ENCODE data around the gene AHNAK2.
A peak's percentile ranks its signal among the peaks of the same experiment; 100 is the strongest.

DNA sequence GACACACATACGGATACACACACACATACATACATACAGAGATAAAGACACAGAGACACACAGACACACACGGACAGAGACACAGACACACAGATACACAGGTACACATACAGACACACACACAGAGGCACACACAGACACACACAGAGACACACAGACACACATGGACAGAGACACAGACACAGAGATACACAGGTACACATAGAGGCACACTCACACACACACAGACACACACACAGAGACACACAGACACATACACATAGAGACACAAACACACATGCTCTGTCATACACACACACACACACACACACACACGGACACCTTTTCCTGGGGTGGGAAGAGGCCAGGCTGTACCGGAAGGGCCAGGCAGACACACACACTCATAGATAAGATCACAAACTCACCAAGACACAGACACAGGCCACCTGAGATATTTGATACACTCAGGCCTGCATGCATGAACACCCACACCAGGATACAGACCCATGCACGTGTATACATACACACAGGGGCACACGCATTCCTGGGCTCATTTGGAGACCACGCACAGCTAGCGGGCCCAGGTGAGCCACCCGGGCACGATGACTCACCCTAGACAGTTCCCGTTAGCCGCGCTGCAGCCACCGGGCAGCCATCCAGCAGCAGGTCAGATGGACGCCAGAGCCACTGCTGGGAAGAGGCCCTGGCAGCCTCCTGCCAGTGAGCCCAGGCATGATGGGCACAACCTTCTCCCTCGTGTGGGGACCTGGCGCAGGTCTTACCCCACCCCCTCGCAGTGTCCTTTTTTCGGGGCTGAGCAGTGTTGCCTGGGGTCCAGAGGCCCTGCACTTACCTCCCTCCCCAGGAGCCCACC lies 1.8 kb upstream of the AHNAK2 start:
- TF ChIP-seq, protein P1, sequence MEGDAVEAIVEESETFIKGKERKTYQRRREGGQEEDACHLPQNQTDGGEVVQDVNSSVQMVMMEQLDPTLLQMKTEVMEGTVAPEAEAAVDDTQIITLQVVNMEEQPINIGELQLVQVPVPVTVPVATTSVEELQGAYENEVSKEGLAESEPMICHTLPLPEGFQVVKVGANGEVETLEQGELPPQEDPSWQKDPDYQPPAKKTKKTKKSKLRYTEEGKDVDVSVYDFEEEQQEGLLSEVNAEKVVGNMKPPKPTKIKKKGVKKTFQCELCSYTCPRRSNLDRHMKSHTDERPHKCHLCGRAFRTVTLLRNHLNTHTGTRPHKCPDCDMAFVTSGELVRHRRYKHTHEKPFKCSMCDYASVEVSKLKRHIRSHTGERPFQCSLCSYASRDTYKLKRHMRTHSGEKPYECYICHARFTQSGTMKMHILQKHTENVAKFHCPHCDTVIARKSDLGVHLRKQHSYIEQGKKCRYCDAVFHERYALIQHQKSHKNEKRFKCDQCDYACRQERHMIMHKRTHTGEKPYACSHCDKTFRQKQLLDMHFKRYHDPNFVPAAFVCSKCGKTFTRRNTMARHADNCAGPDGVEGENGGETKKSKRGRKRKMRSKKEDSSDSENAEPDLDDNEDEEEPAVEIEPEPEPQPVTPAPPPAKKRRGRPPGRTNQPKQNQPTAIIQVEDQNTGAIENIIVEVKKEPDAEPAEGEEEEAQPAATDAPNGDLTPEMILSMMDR (tag by site-specific recombination; IDR thresholded peaks at IDR 0.05): no peak
- TF ChIP-seq ZNF24 (tag by site-specific recombination; IDR thresholded peaks at IDR 0.05) (no peak), ZNF292 (tag by site-specific recombination; IDR thresholded peaks at IDR 0.05; ENCODE audit: borderline replicate concordance, low read depth) (no peak), ZNF571 (tag by site-specific recombination; IDR thresholded peaks at IDR 0.05) (0 out of 2 replicates have a peak, but pooled peaks have one; percentile 58), ZNF214 (tag by site-specific recombination; IDR thresholded peaks at IDR 0.05; ENCODE audit: borderline replicate concordance) (no peak), HOXD13 (CRISPR knock-in tag; IDR thresholded peaks at IDR 0.05; ENCODE audit: borderline replicate concordance) (no peak)
- TF ChIP-seq, protein P2, sequence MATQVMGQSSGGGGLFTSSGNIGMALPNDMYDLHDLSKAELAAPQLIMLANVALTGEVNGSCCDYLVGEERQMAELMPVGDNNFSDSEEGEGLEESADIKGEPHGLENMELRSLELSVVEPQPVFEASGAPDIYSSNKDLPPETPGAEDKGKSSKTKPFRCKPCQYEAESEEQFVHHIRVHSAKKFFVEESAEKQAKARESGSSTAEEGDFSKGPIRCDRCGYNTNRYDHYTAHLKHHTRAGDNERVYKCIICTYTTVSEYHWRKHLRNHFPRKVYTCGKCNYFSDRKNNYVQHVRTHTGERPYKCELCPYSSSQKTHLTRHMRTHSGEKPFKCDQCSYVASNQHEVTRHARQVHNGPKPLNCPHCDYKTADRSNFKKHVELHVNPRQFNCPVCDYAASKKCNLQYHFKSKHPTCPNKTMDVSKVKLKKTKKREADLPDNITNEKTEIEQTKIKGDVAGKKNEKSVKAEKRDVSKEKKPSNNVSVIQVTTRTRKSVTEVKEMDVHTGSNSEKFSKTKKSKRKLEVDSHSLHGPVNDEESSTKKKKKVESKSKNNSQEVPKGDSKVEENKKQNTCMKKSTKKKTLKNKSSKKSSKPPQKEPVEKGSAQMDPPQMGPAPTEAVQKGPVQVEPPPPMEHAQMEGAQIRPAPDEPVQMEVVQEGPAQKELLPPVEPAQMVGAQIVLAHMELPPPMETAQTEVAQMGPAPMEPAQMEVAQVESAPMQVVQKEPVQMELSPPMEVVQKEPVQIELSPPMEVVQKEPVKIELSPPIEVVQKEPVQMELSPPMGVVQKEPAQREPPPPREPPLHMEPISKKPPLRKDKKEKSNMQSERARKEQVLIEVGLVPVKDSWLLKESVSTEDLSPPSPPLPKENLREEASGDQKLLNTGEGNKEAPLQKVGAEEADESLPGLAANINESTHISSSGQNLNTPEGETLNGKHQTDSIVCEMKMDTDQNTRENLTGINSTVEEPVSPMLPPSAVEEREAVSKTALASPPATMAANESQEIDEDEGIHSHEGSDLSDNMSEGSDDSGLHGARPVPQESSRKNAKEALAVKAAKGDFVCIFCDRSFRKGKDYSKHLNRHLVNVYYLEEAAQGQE (tag by site-specific recombination; IDR thresholded peaks at IDR 0.05): no peak
- TF ChIP-seq, protein P3, sequence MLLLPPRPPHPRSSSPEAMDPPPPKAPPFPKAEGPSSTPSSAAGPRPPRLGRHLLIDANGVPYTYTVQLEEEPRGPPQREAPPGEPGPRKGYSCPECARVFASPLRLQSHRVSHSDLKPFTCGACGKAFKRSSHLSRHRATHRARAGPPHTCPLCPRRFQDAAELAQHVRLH (tag by site-specific recombination; IDR thresholded peaks at IDR 0.05): no peak
- TF ChIP-seq, protein P4, sequence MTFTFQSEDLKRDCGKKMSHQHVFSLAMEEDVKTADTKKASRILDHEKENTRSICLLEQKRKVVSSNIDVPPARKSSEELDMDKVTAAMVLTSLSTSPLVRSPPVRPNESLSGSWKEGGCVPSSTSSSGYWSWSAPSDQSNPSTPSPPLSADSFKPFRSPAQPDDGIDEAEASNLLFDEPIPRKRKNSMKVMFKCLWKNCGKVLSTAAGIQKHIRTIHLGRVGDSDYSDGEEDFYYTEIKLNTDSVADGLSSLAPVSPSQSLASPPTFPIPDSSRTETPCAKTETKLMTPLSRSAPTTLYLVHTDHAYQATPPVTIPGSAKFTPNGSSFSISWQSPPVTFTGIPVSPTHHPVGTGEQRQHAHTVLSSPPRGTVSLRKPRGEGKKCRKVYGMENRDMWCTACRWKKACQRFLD (tag by site-specific recombination; IDR thresholded peaks at IDR 0.05): no peak
- TF ChIP-seq, protein P5, sequence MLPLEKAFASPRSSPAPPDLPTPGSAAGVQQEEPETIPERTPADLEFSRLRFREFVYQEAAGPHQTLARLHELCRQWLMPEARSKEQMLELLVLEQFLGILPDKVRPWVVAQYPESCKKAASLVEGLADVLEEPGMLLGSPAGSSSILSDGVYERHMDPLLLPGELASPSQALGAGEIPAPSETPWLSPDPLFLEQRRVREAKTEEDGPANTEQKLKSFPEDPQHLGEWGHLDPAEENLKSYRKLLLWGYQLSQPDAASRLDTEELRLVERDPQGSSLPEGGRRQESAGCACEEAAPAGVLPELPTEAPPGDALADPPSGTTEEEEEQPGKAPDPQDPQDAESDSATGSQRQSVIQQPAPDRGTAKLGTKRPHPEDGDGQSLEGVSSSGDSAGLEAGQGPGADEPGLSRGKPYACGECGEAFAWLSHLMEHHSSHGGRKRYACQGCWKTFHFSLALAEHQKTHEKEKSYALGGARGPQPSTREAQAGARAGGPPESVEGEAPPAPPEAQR (tag by site-specific recombination; IDR thresholded peaks at IDR 0.05): peak; percentile 76; the same call in 1 of the 2 replicates
- TF ChIP-seq, protein P6, sequence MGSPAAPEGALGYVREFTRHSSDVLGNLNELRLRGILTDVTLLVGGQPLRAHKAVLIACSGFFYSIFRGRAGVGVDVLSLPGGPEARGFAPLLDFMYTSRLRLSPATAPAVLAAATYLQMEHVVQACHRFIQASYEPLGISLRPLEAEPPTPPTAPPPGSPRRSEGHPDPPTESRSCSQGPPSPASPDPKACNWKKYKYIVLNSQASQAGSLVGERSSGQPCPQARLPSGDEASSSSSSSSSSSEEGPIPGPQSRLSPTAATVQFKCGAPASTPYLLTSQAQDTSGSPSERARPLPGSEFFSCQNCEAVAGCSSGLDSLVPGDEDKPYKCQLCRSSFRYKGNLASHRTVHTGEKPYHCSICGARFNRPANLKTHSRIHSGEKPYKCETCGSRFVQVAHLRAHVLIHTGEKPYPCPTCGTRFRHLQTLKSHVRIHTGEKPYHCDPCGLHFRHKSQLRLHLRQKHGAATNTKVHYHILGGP (tag by site-specific recombination; IDR thresholded peaks at IDR 0.05): no peak

Data from HEK293 (cell line).